H1 (cell line): ENCODE results near the gene TEX51. TPM values are rescaled to one million over a fixed set of nuclear protein-coding genes. Genes with fewer than 3 reads are reported as not detected.

Experiments
- CTCF ChIA-PET: fragments of 300-600 bp; sonication (Branson Sonifier 250); formaldehyde crosslinking; loops from one replicate; lab custom pipeline; 2021; ENCODE audit not compliant: partially characterized antibody; lab: Charles Lee
- POLR2A ChIA-PET: fragments of 300-600 bp; sonication (Branson Sonifier 250); formaldehyde crosslinking; loops from one replicate; lab custom pipeline; 2021; ENCODE audit warnings: inconsistent platforms; ENCODE audit not compliant: partially characterized antibody; lab: Charles Lee
- DNase-seq, 2 experiments: peaks; one replicate each; pipeline versions ENCODE4 v3.0.0 to v3.0.0-alpha.2; 2010 to 2022; ENCODE audit warnings: low spot score in 2 of 2, low read depth in 1 of 2, mixed read lengths in 1 of 2
- FAIRE-seq: peaks from 2 replicates; lab custom pipeline; 2011; peaks lifted over from hg19 to GRCh38; lab: Jason Lieb, UNC
- H2AFZ ChIP-seq: 2 replicates; pipeline ENCODE4 v1.8.1; 2012; ENCODE audit warnings: low read length, inconsistent platforms
- H2AK5ac ChIP-seq: 2 replicates; pipeline ENCODE4 v1.6.1; 2013; ENCODE audit warnings: low read depth, low read length
- H2BK120ac ChIP-seq: replicated peaks from 2 replicates; pipeline ENCODE3; 2013; ENCODE audit warnings: low read depth, low read length, inconsistent platforms
- H2BK12ac ChIP-seq: 2 replicates; pipeline ENCODE4 v1.6.1; 2013; ENCODE audit warnings: low read depth, low read length
- H2BK15ac ChIP-seq: 2 replicates; pipeline ENCODE4 v1.6.1; 2013; ENCODE audit warnings: low read length
- H2BK20ac ChIP-seq: 2 replicates; pipeline ENCODE4 v1.6.1; 2013; ENCODE audit warnings: low read length
- H2BK5ac ChIP-seq: 2 replicates; pipeline ENCODE4 v1.6.1; 2013; ENCODE audit warnings: low read depth, low read length
- H3K14ac ChIP-seq: 2 replicates; pipeline ENCODE4 v1.6.1; 2013; ENCODE audit warnings: inconsistent platforms; ENCODE audit not compliant: insufficient read length
- H3K18ac ChIP-seq: 2 replicates; pipeline ENCODE4 v1.6.1; 2013; ENCODE audit warnings: low read length; ENCODE audit errors: extremely low read depth
- H3K23ac ChIP-seq: 2 replicates; pipeline ENCODE4 v1.6.1; 2013; ENCODE audit warnings: inconsistent platforms; ENCODE audit not compliant: insufficient read length
- H3K23me2 ChIP-seq: 2 replicates; pipeline ENCODE4 v1.6.1; 2013; ENCODE audit warnings: low read depth, low read length
- H3K27ac ChIP-seq: 2 replicates; pipeline ENCODE4 v1.6.1; 2011; ENCODE audit warnings: low read depth, low read length, inconsistent platforms
- H3K27me3 ChIP-seq, 4 experiments: replicated peaks in 1 of 4; 1 replicate in 1 of 4; 2 replicates in 3 of 4; pipeline versions ENCODE4 v1.6.1 to v1.8.1; 2011 to 2013; ENCODE audit warnings: low read length in 3 of 4, mild to moderate bottlenecking in 3 of 4, inconsistent platforms in 2 of 4, mixed read lengths in 2 of 4, moderate library complexity in 1 of 4; ENCODE audit not compliant: control insufficient read depth in 3 of 4, insufficient read depth in 3 of 4; ENCODE audit errors: extremely low read depth in 1 of 4
- H3K36me3 ChIP-seq, 4 experiments: 2 replicates each; pipeline versions ENCODE4 v1.6.1 to v1.8.1; 2011 to 2013; ENCODE audit warnings: mild to moderate bottlenecking in 4 of 4, low read length in 3 of 4, moderate library complexity in 2 of 4, control low read depth in 1 of 4, inconsistent platforms in 1 of 4; ENCODE audit not compliant: insufficient read depth in 4 of 4, control insufficient read depth in 2 of 4
- H3K4ac ChIP-seq: replicated peaks from 2 replicates; pipeline ENCODE3; 2013; ENCODE audit warnings: low read length, low read depth, mixed read lengths, inconsistent platforms; ENCODE audit not compliant: insufficient read length
- H3K4me1 ChIP-seq, 4 experiments: replicated peaks in 1 of 4; 1 replicate in 1 of 4; 2 replicates in 3 of 4; pipeline versions ENCODE4 v1.6.1 to v1.8.1; 2011 to 2013; ENCODE audit warnings: low read length in 3 of 4, inconsistent platforms in 2 of 4, mixed read lengths in 1 of 4; ENCODE audit not compliant: insufficient read depth in 4 of 4, control insufficient read depth in 3 of 4
- H3K4me2 ChIP-seq, 2 experiments: 2 replicates each; pipeline versions ENCODE4 v1.6.1 to v1.8.1; 2011 to 2013; ENCODE audit warnings: low read depth in 2 of 2, low read length in 2 of 2, control low read depth in 1 of 2, inconsistent platforms in 1 of 2, mild to moderate bottlenecking in 1 of 2; ENCODE audit not compliant: insufficient read depth in 1 of 2
- H3K4me3 ChIP-seq, 4 experiments: fragments of 200-600, 300-600 bp in 1 of 4; sonication (generic), shearing (Covaris generic), sonication (Bioruptor Twin) in 1 of 4; 2 replicates each; pipeline versions ENCODE4 v1.5.1 to v1.8.1; 2011 to 2016; ENCODE audit warnings: low read length in 4 of 4, low read depth in 3 of 4, control low read depth in 2 of 4, inconsistent platforms in 2 of 4, mild to moderate bottlenecking in 2 of 4, mixed read lengths in 1 of 4, moderate library complexity in 1 of 4; ENCODE audit not compliant: insufficient read depth in 2 of 4; ENCODE audit errors: extremely low read depth in 1 of 4
- H3K56ac ChIP-seq: replicated peaks from 2 replicates; pipeline ENCODE3; 2013; ENCODE audit warnings: low read depth, mild to moderate bottlenecking, mixed read lengths, low read length, inconsistent platforms; ENCODE audit not compliant: insufficient read length
- H3K79me1 ChIP-seq: 2 replicates; pipeline ENCODE4 v1.6.1; 2013; ENCODE audit warnings: low read depth, low read length, control low read depth
- H3K79me2 ChIP-seq, 2 experiments: 2 replicates each; pipeline versions ENCODE4 v1.6.1 to v1.8.1; 2012 to 2013; ENCODE audit warnings: low read length in 2 of 2, mild to moderate bottlenecking in 2 of 2, inconsistent platforms in 1 of 2; ENCODE audit not compliant: insufficient read depth in 2 of 2, control insufficient read depth in 1 of 2
- H3K9ac ChIP-seq, 4 experiments: replicated peaks in 1 of 4; 1 replicate in 1 of 4; 2 replicates in 3 of 4; pipeline versions ENCODE4 v1.6.1 to v1.8.1; 2011 to 2013; ENCODE audit warnings: low read depth in 3 of 4, low read length in 3 of 4, control low read depth in 2 of 4, mild to moderate bottlenecking in 2 of 4, moderate library complexity in 2 of 4, inconsistent platforms in 1 of 4; ENCODE audit errors: extremely low read depth in 1 of 4
- H3K9me3 ChIP-seq, 2 experiments: 2 replicates each; pipeline versions ENCODE4 v1.6.1 to v1.8.1; 2012 to 2013; ENCODE audit warnings: mild to moderate bottlenecking in 2 of 2, moderate library complexity in 2 of 2, control low read depth in 1 of 2, inconsistent platforms in 1 of 2, low read depth in 1 of 2, low read length in 1 of 2, mixed read lengths in 1 of 2; ENCODE audit not compliant: insufficient read depth in 2 of 2
- H4K20me1 ChIP-seq, 2 experiments: replicated peaks in 1 of 2; 2 replicates each; pipeline versions ENCODE3 to v1.8.1; 2011 to 2013; ENCODE audit warnings: inconsistent platforms in 2 of 2, low read length in 2 of 2, mild to moderate bottlenecking in 1 of 2; ENCODE audit not compliant: insufficient read depth in 2 of 2, control insufficient read depth in 1 of 2
- H4K5ac ChIP-seq: 2 replicates; pipeline ENCODE4 v1.6.1; 2013; ENCODE audit warnings: low read length, low read depth, mixed read lengths, inconsistent platforms; ENCODE audit not compliant: insufficient read length
- H4K8ac ChIP-seq: 2 replicates; pipeline ENCODE4 v1.8.0; 2013; ENCODE audit warnings: mild to moderate bottlenecking, moderate library complexity, low read length, inconsistent platforms; ENCODE audit not compliant: insufficient read depth; ENCODE audit errors: extremely low read depth
- H4K91ac ChIP-seq: replicated peaks from 2 replicates; pipeline ENCODE3; 2013; ENCODE audit warnings: low read length, mixed read lengths, inconsistent platforms; ENCODE audit not compliant: insufficient read length
- BRCA1 ChIP-seq: IDR thresholded peaks from 2 replicates; pipeline ENCODE4 v1.6.1; 2012; ENCODE audit warnings: low read depth, low read length, improper control_type of control experiment
- CREB1 ChIP-seq: IDR thresholded peaks from 2 replicates; pipeline ENCODE4 v1.6.1; 2012; ENCODE audit warnings: inconsistent platforms
- EGR1 ChIP-seq: IDR thresholded peaks from 2 replicates; pipeline ENCODE4 v1.6.1; 2011; ENCODE audit warnings: low read depth, low read length, borderline replicate concordance
- GTF2F1 ChIP-seq: IDR thresholded peaks from 2 replicates; pipeline ENCODE4 v1.6.1; 2012; ENCODE audit warnings: low read depth, low read length, improper control_type of control experiment, borderline replicate concordance
- MAFK ChIP-seq: IDR thresholded peaks from 2 replicates; pipeline ENCODE4 v1.6.1; 2012; ENCODE audit warnings: low read depth, mild to moderate bottlenecking, improper control_type of control experiment, low read length
- POU5F1 ChIP-seq: IDR thresholded peaks from 2 replicates; pipeline ENCODE4 v1.6.1; 2011; ENCODE audit warnings: low read depth, mild to moderate bottlenecking, low read length, moderate library complexity
- SRF ChIP-seq: IDR thresholded peaks from 2 replicates; pipeline ENCODE4 v1.6.1; 2011; ENCODE audit warnings: mild to moderate bottlenecking, low read depth, low read length, moderate library complexity
- SUZ12 ChIP-seq: fragments of 200-600 bp; sonication (generic); IDR thresholded peaks from 2 replicates; pipeline ENCODE4 v1.6.1; 2012; ENCODE audit warnings: mild to moderate bottlenecking, inconsistent platforms, low read length, moderate library complexity, mixed read lengths
- WGBS, 2 experiments: shearing (Covaris generic) in 1 of 2; methylation state at CpG; one replicate each; pipeline versions ENCODE4 v1.1.6 to v1.1.7; 2013 to 2015; ENCODE audit warnings: low lambda C conversion rate in 2 of 2, mixed read lengths in 2 of 2, inconsistent platforms in 1 of 2, low coverage in 1 of 2, missing lambda C conversion rate in 1 of 2; ENCODE audit not compliant: insufficient replicate concordance in 2 of 2, insufficient coverage in 1 of 2, insufficient read length in 1 of 2; ENCODE audit errors: extremely low coverage in 1 of 2, missing lambda C conversion rate in 1 of 2; 5-methylcytosine and 5-hydroxymethylcytosine counted together
- polyA plus RNA-seq, 7 experiments: library from polyadenylated mRNA; depleted of rRNA in 3 of 7; stranded (reverse) in 5 of 7; unstranded in 2 of 7; fragments of >200 nt in 5 of 7; fragments of 200-250 nt in 2 of 7; gene quantifications; 1 replicate in 5 of 7; 2 replicates in 1 of 7; 4 replicates in 1 of 7; pipeline versions ENCODE4 v1.2.1 to v1.2.3, GENCODE V29; 2011 to 2013; ENCODE audit warnings: missing spikeins in 2 of 7, mixed read lengths in 2 of 7
- total RNA-seq: library from RNA; stranded (reverse); fragmentation: NEBNext Ultra II Directional; extraction: Animal tissue kit (Norgen Biotek cat#: 25700); gene quantifications from 2 replicates; pipeline ENCODE4 v1.2.1, GENCODE V29; 2021

The TEX51 gene
- total and polyA plus RNA-seq, 2 of the 8 experiments (the other 6 are each of a cell fraction or from before 2014, with no cell fraction given), result not detected

- peaks cover 25 to 33% of the 10 kb centered on the region in 2 experiments for H3K9me3 ChIP-seq
- H2AFZ ChIP-seq, result no peak overlapping the region
- H4K91ac ChIP-seq, result no peak overlapping the region
- H3K9ac ChIP-seq, result no peak overlapping the region
- 96% methylated on average over 7 of the region's 7 CpGs; no CpG with 5 or more reads in 1 of the 2 experiments for WGBS, 2 experiments
- no peak overlapping the region for H2BK15ac ChIP-seq
- no peak overlapping the region for H2BK120ac ChIP-seq
- no peak overlapping the region for H4K8ac ChIP-seq
- H3K4me2 ChIP-seq, result no peak overlapping the region
- no peaks in the 10 kb centered on the region for H3K23me2 ChIP-seq
- FAIRE-seq, result no peak
- H4K5ac ChIP-seq, result no peak overlapping the region
- no peaks in the 10 kb centered on the region for H4K20me1 ChIP-seq
- peak overlapping the region; percentile 44; the same call in 1 of the 2 replicates for H2BK12ac ChIP-seq
- H3K36me3 ChIP-seq, result peaks cover 0 to 15% (median 4%) of the 10 kb centered on the region in 4 experiments; a peak in 3 of 8 replicates
- no peak overlapping the region for H3K4ac ChIP-seq
- H3K4me3 ChIP-seq, result no peak overlapping the region
- H3K79me2 ChIP-seq, result no peaks in the 10 kb centered on the region
- TF ChIP-seq MAFK, result no peak
- no peak for TF ChIP-seq SRF
- peak; percentile 76 for TF ChIP-seq BRCA1
- TF ChIP-seq CREB1, result no peak
- no peak for TF ChIP-seq SUZ12
- TF ChIP-seq GTF2F1, result no peak
- TF ChIP-seq POU5F1, result no peak
- TF ChIP-seq EGR1, result no peak
- TF ChIP-seq, all 59 proteins: peak for 1
- H3K27me3 ChIP-seq, result peaks cover 0 to 30% (median 13%) of the 10 kb centered on the region in 4 experiments; a peak in 5 of 7 replicates
- no peak for DNase-seq
- no peak overlapping the region for H2AK5ac ChIP-seq
- no peak overlapping the region for H3K27ac ChIP-seq
- no peaks in the 10 kb centered on the region for H3K79me1 ChIP-seq
- no peak overlapping the region for H3K14ac ChIP-seq
- ChIA-PET CTCF (interaction anchor here (1.1 to 3.2 kb wide), 3 partner anchors 25 to 312 kb away, joined by 3 to 11 read pairs (median 3); no protein-coding TSS in a partner anchor), POLR2A (no interaction called here)
- no peak overlapping the region for H3K18ac ChIP-seq
- no peak overlapping the region for H3K56ac ChIP-seq
- H2BK5ac ChIP-seq, result no peak overlapping the region
- H2BK20ac ChIP-seq, result no peak overlapping the region; the same call in 1 of the 2 replicates
- H3K4me1 ChIP-seq, result peaks cover 5 to 10% (median 10%) of the 10 kb centered on the region in 4 experiments
- H3K23ac ChIP-seq, result no peak overlapping the region
Observed at GRCh38 chr2:126946318-126947102, 47.8 kb downstream of the TEX51 start.
